HG02884 (cell line): ENCODE data around the gene MROH9.

ENCODE experiments used
- ATAC-seq: cut with Tn5 transposase; IDR thresholded peaks from one replicate; pipeline ENCODE4 v1.9.1; 2021; ENCODE audit warnings: mild to moderate bottlenecking, moderate library complexity; ENCODE audit not compliant: unreplicated experiment

Gene MROH9

GRCh38 chr1:171075041-171075440, 139.7 kb downstream of the MROH9 start:
- no peak for ATAC-seq

DNA sequence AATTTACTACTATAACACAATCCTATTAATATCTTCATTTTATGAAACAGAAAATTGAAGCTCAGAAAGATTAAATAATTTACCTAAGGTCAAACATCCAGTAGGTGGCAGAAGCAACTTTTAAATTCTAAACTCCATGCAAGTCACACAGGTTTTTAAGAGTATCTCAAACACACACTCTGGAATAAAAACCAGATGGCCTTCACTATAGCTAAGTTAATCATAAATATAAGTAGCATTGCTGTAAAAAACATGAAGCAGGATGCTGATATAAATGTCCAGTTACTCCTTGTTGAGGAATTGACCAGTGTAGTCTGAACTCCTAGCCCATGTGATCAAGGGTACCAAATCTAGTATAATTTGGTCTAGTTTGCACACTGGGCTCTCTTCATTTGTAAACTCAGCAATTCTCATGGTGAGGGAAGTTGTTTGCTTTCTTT, 146.0 kb downstream of the MROH9 start:
- no peak for ATAC-seq

GRCh38 chr1:171081763-171082201, 146.4 kb downstream of the MROH9 start:
- ATAC-seq: no peak

- no peak for ATAC-seq
These were observed 147.3 kb downstream of the MROH9 start for GRCh38 chr1:171082606-171083005.

DNA sequence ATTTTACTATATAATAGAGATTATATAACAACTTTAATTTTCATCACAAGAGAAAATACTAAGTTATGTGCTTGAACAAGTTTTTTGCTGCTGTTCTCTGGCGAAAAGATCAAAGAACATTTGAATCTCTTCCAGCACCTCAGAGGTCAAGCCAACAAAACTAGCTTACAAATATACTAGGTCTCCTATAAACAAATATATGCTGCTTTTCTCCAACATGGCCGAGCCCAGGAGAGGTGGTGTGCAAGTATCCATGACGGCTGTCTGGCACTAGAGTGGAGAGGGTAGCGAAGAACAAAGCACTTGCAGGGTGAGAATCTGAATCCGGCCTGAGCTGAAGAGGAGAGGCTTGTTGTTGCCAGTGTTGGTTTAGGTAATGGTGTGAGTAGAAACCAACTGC, 147.9 kb downstream of the MROH9 start:
- ATAC-seq: no peak

DNA sequence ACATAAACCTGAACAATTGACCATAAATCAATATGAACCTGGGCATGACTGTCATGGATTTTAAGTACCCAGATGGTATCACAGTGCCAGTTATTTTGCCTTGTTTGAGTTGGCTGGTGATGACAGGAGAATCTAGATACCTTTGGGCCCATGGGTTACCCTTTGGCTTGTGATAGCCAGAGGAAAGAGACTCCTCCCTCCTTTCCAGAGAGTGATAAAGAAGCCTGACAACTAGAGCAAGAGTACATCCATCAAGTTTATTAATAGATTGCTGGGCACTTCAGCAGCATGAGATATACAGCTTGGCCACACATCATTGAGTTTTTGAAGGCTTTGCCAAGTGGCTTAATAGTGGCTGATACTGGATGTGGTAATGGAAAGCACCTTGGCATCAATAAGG, 148.8 kb downstream of the MROH9 start:
- ATAC-seq: no peak

DNA sequence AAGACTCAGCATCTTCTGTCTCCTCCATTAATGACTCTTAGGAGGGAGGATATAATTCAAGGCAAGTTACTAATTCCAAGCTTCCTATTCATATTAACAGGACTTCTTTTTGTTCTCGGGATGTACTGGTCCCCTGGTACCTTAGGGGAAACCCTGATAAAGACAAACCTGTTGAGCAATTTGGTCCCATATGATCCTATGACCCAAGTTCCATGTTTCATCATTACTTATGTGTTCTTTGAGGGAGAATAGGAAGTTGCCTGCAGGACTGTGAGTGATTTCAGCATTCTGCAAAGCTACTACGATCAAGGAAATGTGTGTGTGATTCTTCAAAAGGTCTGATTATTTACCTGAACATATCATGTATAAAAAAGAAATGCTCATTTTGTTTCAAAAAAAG, 149.5 kb downstream of the MROH9 start:
- no peak for ATAC-seq

- no peak for ATAC-seq
These were observed 152.6 kb downstream of the MROH9 start for GRCh38 chr1:171087896-171088295.

GRCh38 chr1:171090604-171091003, 155.3 kb downstream of the MROH9 start, which contains the start of gene FMO3:
FMO3 (plus strand) TSS chr1:171090905; CDS start chr1:171092659, 1,754 bp downstream.
- no peak for ATAC-seq

- ATAC-seq: no peak
These were observed 168.5 kb downstream of the MROH9 start for GRCh38 chr1:171103862-171104261.

- ATAC-seq: no peak
These were observed 172.1 kb downstream of the MROH9 start for GRCh38 chr1:171107262-171107940.

- ATAC-seq: no peak
These were observed 172.6 kb downstream of the MROH9 start for GRCh38 chr1:171107969-171108368.

DNA sequence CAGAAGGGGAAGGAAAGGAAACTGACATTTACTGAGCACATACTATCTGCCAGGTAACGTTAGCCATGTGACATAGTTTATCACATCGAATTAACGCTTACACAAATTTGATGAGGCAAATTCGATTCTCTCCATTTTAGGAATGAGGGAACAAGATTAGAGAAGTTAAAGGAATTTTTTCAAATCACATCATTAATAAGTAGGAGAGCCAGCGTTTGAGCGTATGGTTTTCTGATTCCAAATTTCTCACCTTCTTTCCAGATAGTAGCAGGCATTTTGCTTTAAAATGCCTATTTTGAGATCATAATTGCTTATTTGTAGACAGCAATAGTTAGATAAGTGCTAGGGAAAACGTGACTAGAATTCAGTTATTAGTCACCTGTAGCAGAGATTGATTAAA, 174.6 kb downstream of the MROH9 start:
- no peak for ATAC-seq

- no peak for ATAC-seq
These were observed 175.4 kb downstream of the MROH9 start for GRCh38 chr1:171110621-171111326.

DNA sequence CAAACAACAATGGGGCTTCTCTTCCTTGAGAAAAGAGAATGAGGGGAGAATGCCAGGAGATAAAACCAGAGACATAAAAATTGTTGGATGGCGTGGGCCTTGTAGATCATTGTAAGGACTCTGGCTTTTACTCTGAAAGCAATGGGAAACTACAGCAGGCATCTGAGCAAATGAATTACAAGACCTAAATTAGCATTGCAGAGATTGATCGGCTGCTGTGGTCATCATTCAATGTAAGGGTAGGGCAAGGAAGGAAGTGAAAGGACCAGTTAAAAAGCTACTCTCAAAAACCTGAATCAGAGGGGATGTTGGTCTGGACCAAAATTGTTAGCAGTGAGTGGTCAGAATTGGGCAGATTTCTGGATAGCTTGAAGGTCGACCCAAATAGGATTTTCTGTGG, 176.8 kb downstream of the MROH9 start:
- ATAC-seq: no peak

DNA sequence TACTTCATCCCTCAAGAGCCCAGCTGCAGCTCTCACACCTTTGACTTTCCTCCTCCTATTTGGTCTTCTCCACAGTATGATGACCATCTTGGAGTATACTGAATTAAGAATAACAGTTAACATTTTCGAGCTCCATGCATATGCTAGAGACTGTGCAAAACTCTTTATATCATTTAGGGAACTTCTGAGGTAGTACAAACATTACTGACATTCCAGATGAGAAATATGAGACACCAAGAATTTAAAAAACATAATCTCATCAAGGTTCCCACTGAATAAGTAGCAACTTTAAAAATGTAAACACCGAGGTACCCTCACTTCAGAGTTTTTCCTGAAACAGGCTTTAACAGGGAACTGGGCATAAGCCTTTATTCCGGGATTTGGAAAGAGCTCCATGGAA, 178.0 kb downstream of the MROH9 start:
- no peak for ATAC-seq
